PC-9 (cell line): ENCODE measurements around the gene LRGUK.

ENCODE experiments used
- EZH2 ChIP-seq: fragments of 200-600 bp; sonication (generic); IDR thresholded peaks from 2 replicates; pipeline ENCODE4 v1.8.0; 2017; ENCODE audit warnings: antibody characterized with exemption, low read depth
- TF ChIP-seq, protein P1 (sequence below): fragments of 200-600 bp; sonication (generic); conservative IDR thresholded peaks from 2 replicates; pipeline ENCODE4 v1.6.1; 2017; ENCODE audit warnings: mixed run types, antibody characterized with exemption, mild to moderate bottlenecking, moderate library complexity

DNA sequence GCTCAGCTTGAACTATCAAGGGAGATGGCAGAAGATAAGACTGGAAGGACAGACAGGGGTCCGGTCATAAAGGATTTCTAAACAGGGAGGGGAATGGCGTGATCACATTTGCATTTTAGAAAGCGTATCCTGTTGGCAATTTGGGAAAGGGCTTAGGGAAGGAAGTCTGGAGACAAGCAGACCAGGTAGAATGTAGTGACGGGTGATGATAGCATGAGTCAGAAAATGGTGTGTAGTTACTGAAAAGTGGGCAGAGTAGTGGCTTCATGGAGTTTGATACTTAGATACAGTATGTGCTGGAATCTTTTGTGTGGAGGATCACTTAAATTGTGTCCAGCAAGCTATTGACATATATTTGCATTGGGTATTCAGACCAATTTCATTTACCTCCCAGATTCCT, 61.2 kb downstream of the LRGUK start:
- TF ChIP-seq, protein P1, sequence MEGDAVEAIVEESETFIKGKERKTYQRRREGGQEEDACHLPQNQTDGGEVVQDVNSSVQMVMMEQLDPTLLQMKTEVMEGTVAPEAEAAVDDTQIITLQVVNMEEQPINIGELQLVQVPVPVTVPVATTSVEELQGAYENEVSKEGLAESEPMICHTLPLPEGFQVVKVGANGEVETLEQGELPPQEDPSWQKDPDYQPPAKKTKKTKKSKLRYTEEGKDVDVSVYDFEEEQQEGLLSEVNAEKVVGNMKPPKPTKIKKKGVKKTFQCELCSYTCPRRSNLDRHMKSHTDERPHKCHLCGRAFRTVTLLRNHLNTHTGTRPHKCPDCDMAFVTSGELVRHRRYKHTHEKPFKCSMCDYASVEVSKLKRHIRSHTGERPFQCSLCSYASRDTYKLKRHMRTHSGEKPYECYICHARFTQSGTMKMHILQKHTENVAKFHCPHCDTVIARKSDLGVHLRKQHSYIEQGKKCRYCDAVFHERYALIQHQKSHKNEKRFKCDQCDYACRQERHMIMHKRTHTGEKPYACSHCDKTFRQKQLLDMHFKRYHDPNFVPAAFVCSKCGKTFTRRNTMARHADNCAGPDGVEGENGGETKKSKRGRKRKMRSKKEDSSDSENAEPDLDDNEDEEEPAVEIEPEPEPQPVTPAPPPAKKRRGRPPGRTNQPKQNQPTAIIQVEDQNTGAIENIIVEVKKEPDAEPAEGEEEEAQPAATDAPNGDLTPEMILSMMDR, result no peak
- no peak for TF ChIP-seq EZH2
